Parathyroid adenoma (tissue), 2 donors: Measurements from ENCODE around the gene SDF4.

Experiments
- H2AFZ ChIP-seq: fragments of 300-600 bp; sonication (generic); one replicate; pipeline ENCODE4 v1.7.0; 2017; ENCODE audit warnings: antibody characterized with exemption, mild to moderate bottlenecking
- H3K27ac ChIP-seq: fragments of 300-600 bp; sonication (generic); one replicate; pipeline ENCODE4 v1.7.0; 2017
- H3K27me3 ChIP-seq: fragments of 300-600 bp; sonication (generic); one replicate; pipeline ENCODE4 v1.7.0; 2017; ENCODE audit warnings: low read length; ENCODE audit not compliant: control insufficient read depth, insufficient read depth
- H3K36me3 ChIP-seq: fragments of 300-600 bp; sonication (generic); one replicate; pipeline ENCODE4 v1.7.0; 2017; ENCODE audit warnings: low read length; ENCODE audit not compliant: control insufficient read depth, insufficient read depth
- H3K4me1 ChIP-seq: fragments of 300-600 bp; sonication (generic); one replicate; pipeline ENCODE4 v1.7.0; 2017; ENCODE audit warnings: control low read depth
- H3K4me2 ChIP-seq: fragments of 300-600 bp; sonication (generic); one replicate; pipeline ENCODE4 v1.7.0; 2017; ENCODE audit warnings: low read length
- H3K4me3 ChIP-seq: fragments of 300-600 bp; sonication (generic); one replicate; pipeline ENCODE4 v1.7.0; 2017; ENCODE audit warnings: low read depth, low read length
- H3K79me2 ChIP-seq: fragments of 300-600 bp; sonication (generic); one replicate; pipeline ENCODE4 v1.7.0; 2017; ENCODE audit warnings: control low read depth
- H3K9ac ChIP-seq: fragments of 300-600 bp; sonication (generic); one replicate; pipeline ENCODE4 v1.7.0; 2017; ENCODE audit warnings: mild to moderate bottlenecking
- H3K9me3 ChIP-seq: fragments of 300-600 bp; sonication (generic); one replicate; pipeline ENCODE4 v1.7.0; 2017; ENCODE audit warnings: low read length; ENCODE audit not compliant: control insufficient read depth
- TF ChIP-seq, protein P1 (sequence below): fragments of 300-600 bp; sonication (generic); IDR thresholded peaks from one replicate; pipeline ENCODE4 v1.7.0; 2017; ENCODE audit warnings: antibody characterized with exemption, mild to moderate bottlenecking
- donor health status: primary hyperparathyroidism.

Gene SDF4

DNA sequence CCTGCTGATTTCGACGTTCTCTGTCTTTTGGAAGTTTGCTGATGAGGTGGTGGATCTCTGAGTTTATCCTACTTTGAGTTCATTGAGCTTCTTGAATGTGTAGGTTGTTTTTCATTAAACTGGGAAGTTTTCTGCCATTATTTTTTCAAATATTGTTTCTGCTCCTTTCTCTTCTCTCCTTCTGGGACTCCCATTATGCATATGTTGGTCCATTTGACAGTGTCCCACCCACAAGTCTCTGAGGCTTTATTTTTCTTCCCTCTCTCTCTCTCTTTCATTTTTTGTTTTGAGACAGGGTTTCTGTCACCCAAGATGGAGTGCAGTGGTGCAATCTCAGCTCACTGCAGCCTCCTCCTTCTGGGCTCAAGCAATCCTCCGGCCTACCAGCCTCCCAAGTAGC is 37.1 kb downstream of the SDF4 start:
- Histone ChIP-seq H3K27me3 (no peaks in the 10 kb centered on the region), H3K4me2 (no peak overlapping the region), H3K36me3 (no peaks in the 10 kb centered on the region), H3K9ac (no peak overlapping the region), H3K9me3 (no peaks in the 10 kb centered on the region), H2AFZ (no peak overlapping the region), H3K4me1 (no peaks in the 10 kb centered on the region), H3K4me3 (no peak overlapping the region), H3K27ac (no peak overlapping the region), H3K79me2 (no peaks in the 10 kb centered on the region)
- TF ChIP-seq, protein P1, sequence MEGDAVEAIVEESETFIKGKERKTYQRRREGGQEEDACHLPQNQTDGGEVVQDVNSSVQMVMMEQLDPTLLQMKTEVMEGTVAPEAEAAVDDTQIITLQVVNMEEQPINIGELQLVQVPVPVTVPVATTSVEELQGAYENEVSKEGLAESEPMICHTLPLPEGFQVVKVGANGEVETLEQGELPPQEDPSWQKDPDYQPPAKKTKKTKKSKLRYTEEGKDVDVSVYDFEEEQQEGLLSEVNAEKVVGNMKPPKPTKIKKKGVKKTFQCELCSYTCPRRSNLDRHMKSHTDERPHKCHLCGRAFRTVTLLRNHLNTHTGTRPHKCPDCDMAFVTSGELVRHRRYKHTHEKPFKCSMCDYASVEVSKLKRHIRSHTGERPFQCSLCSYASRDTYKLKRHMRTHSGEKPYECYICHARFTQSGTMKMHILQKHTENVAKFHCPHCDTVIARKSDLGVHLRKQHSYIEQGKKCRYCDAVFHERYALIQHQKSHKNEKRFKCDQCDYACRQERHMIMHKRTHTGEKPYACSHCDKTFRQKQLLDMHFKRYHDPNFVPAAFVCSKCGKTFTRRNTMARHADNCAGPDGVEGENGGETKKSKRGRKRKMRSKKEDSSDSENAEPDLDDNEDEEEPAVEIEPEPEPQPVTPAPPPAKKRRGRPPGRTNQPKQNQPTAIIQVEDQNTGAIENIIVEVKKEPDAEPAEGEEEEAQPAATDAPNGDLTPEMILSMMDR = no peak

DNA sequence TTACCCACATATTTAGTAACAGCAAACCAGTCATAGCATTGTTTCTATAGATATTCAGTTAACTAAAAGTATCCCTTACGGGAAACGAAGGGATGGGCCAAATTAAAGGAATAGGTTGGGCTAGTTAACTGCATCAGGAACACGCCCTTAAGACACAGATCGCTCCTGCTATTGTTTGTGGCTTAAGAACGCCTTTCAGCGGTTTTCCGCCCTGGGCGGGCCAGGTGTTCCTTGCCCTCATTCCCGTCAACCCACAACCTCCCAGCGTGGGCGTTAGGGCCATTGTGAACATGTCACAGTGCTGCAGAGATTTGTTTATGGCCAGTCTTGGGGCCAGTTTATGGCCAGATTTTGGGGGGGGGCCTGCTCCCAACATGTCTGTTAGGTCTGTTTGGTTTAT is 40.1 kb downstream of the SDF4 start:
- Histone ChIP-seq H2AFZ (no peak overlapping the region), H3K9ac (no peak overlapping the region), H3K79me2 (no peaks in the 10 kb centered on the region), H3K4me1 (no peaks in the 10 kb centered on the region), H3K4me3 (no peak overlapping the region), H3K27ac (no peak overlapping the region), H3K27me3 (no peaks in the 10 kb centered on the region), H3K4me2 (no peak overlapping the region), H3K9me3 (no peaks in the 10 kb centered on the region), H3K36me3 (no peaks in the 10 kb centered on the region)
- TF ChIP-seq, protein P1 = no peak

DNA sequence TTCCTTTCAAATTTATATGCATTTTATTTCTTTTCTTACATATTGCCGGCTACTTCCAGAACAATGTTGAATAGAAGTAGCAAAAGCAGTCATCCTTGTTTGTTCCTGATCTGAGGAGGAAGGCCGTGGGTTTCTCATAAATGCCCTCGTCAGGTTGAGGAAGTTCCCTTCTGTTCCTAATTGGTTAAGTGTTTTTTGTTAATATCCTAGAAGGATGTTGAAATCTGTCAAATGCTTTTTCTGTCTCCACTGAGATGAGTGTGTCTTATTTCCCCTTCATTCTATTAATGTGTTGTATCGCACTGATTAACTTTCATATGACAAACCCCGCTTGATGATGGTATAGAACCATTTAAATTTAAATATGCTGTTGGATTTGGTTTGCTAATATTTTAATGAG is 42.7 kb downstream of the SDF4 start:
- H3K4me1 ChIP-seq = no peaks in the 10 kb centered on the region
- no peaks in the 10 kb centered on the region for H3K9me3 ChIP-seq
- no peaks in the 10 kb centered on the region for H3K79me2 ChIP-seq
- H3K36me3 ChIP-seq = no peaks in the 10 kb centered on the region
- H3K9ac ChIP-seq = no peak overlapping the region
- no peak overlapping the region for H2AFZ ChIP-seq
- no peak overlapping the region for H3K4me2 ChIP-seq
- no peak overlapping the region for H3K4me3 ChIP-seq
- no peak overlapping the region for H3K27ac ChIP-seq
- TF ChIP-seq, protein P1 = no peak
- no peaks in the 10 kb centered on the region for H3K27me3 ChIP-seq

DNA sequence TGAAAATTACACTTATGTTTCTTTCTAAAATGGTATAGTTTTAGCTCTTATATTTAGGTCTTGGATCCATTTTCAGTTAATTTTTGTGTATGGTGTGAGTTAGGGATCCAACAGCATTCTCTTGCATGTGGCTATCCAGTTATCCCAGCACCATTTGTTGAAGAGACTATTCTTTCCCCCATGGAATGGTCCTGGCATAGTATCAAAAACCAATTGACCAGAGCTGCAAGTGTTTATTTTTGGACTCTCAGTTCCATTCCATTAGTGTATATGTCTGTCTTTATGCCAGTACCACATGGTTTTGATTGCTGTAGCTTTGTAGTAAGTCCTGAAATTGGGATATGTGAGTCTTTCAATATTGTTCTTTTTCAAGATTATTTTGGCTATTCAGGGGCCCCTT is 43.9 kb downstream of the SDF4 start:
- Histone ChIP-seq H3K27ac (no peak overlapping the region), H3K27me3 (no peaks in the 10 kb centered on the region), H2AFZ (no peak overlapping the region), H3K9me3 (no peaks in the 10 kb centered on the region), H3K4me2 (no peak overlapping the region), H3K9ac (no peak overlapping the region), H3K79me2 (no peaks in the 10 kb centered on the region), H3K4me1 (no peaks in the 10 kb centered on the region), H3K36me3 (no peaks in the 10 kb centered on the region), H3K4me3 (no peak overlapping the region)
- TF ChIP-seq, protein P1 = no peak

DNA sequence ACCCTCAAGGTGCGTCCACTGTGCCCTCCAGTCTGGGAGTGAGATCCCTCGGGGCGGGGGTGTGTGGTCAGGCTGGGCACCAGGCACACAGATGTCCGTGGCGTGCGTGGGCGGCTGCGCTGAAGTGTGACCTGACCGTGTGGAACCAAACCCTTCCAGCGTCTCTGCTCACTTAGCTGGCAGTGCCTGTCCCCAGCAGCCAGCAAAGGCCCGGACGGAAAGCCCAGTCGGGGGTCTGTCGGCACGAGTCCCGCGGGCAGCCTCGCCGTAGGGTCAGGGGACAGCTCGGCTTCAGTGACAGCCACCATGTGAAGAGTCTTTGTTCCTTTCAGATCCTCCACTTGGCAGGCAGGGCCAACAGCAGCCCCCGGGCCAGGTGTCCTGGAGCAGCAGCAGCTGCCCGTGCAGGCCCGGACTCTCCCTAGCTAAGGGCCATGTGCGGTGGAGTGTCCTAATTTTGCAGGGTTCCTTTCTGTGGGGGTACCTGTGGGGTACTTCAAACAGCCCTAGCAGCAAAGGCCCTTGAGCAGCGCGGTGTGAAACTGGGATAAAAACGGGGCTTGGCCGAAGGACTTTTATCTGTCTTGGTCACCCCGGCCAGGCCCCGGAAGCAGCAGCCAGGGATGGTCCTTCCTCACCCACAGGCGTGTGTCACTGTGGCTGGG is 46.6 kb downstream of the SDF4 start:
- H3K9me3 ChIP-seq = no peaks in the 10 kb centered on the region
- H3K4me1 ChIP-seq = no peaks in the 10 kb centered on the region
- TF ChIP-seq, protein P1 = no peak
- H3K27me3 ChIP-seq = no peaks in the 10 kb centered on the region
- no peaks in the 10 kb centered on the region for H3K36me3 ChIP-seq
- no peak overlapping the region for H3K9ac ChIP-seq
- no peaks in the 10 kb centered on the region for H3K79me2 ChIP-seq
- no peak overlapping the region for H3K4me3 ChIP-seq
- H3K4me2 ChIP-seq = no peak overlapping the region
- no peak overlapping the region for H2AFZ ChIP-seq
- H3K27ac ChIP-seq = no peak overlapping the region
